Panc1 (cell line): ENCODE measurements around the gene CLCN2. TPM values are rescaled to one million over a fixed set of nuclear protein-coding genes. Genes with fewer than 3 reads are reported as not detected.

Source experiments
- ATAC-seq: fragments of 200-7000 bp; cut with Tn5 transposase; 2 replicates; pipeline ENCODE4 v1.9.1; 2020; ENCODE audit warnings: mild to moderate bottlenecking, moderate library complexity
- BruUV-seq: library from RNA; stranded (reverse); fragments of 400-500 nt; replicated peaks from 2 replicates; lab custom pipeline; 2021; lab: Mats Ljungman, UMichigan
- CTCF ChIA-PET: fragments of 300-600 bp; sonication (Branson Sonifier 250); formaldehyde crosslinking; loops from one replicate; lab custom pipeline; 2022; ENCODE audit warnings: antibody characterized with exemption; lab: Charles Lee
- POLR2A ChIA-PET: fragments of 300-600 bp; sonication (Branson Sonifier 250); formaldehyde crosslinking; loops from one replicate; lab custom pipeline; 2022; ENCODE audit warnings: antibody characterized with exemption; lab: Charles Lee
- DNase-seq: peaks from one replicate; pipeline ENCODE4 v3.0.0-alpha.2; 2010; ENCODE audit warnings: low read depth, low spot score
- H3K27ac ChIP-seq: 2 replicates; pipeline ENCODE4 v1.5.1; 2011; ENCODE audit warnings: mild to moderate bottlenecking, low read length, inconsistent platforms
- H3K27me3 ChIP-seq: fragments of 200-500 bp; sonication (Bioruptor generic); 2 replicates; pipeline ENCODE4 v1.6.0; 2014; ENCODE audit warnings: low read length, inconsistent platforms; ENCODE audit not compliant: control insufficient read depth, insufficient read depth
- H3K36me3 ChIP-seq: fragments of 200-500 bp; sonication (Bioruptor generic); 2 replicates; pipeline ENCODE4 v1.5.1; 2014; ENCODE audit warnings: inconsistent platforms, mild to moderate bottlenecking, low read length, moderate library complexity; ENCODE audit not compliant: control insufficient read depth, insufficient read depth
- H3K4me1 ChIP-seq: 2 replicates; pipeline ENCODE4 v1.5.1; 2011; ENCODE audit warnings: inconsistent platforms, mild to moderate bottlenecking, low read length, moderate library complexity; ENCODE audit not compliant: control insufficient read depth, insufficient read depth
- H3K4me3 ChIP-seq, 2 experiments: 2 replicates each; pipeline ENCODE4 v1.5.1; 2011 to 2012; ENCODE audit warnings: low read depth in 2 of 2, low read length in 2 of 2, mild to moderate bottlenecking in 2 of 2, inconsistent platforms in 1 of 2, moderate library complexity in 1 of 2
- H3K9me3 ChIP-seq: fragments of 200-500 bp; sonication (Bioruptor generic); 2 replicates; pipeline ENCODE4 v1.5.1; 2014; ENCODE audit warnings: low read depth, mild to moderate bottlenecking, inconsistent platforms, low read length, moderate library complexity; ENCODE audit not compliant: control insufficient read depth, insufficient read depth
- CTCF ChIP-seq: fragments of 450-650 bp; IDR thresholded peaks from 2 replicates; pipeline ENCODE4 v1.5.1; 2017; ENCODE audit warnings: mild to moderate bottlenecking
- POLR2AphosphoS5 ChIP-seq: IDR thresholded peaks from 2 replicates; pipeline ENCODE4 v1.6.1; 2012; ENCODE audit warnings: mild to moderate bottlenecking, low read depth, low read length, moderate library complexity
- REST ChIP-seq, 2 experiments: IDR thresholded peaks; 2 replicates each; pipeline ENCODE4 v1.6.1; 2011 to 2012; ENCODE audit warnings: low read depth in 2 of 2, control low read depth in 1 of 2, low read length in 1 of 2, mild to moderate bottlenecking in 1 of 2, moderate library complexity in 1 of 2; ENCODE audit not compliant: insufficient read depth in 1 of 2
- SIN3A ChIP-seq: IDR thresholded peaks from 2 replicates; pipeline ENCODE4 v1.6.1; 2012; ENCODE audit warnings: low read depth, mild to moderate bottlenecking, low read length, moderate library complexity, borderline replicate concordance; ENCODE audit not compliant: insufficient read depth
- TCF7L2 ChIP-seq: IDR thresholded peaks from 2 replicates; pipeline ENCODE4 v1.6.1; 2011; ENCODE audit warnings: mild to moderate bottlenecking, low read depth, low read length, inconsistent platforms
- in situ Hi-C: cut with HindIII; loops from 2 replicates; pipeline ENCODE4 v1.10.0; 2016; ENCODE audit warnings: low sequenced_read_pairs, low pct_unique_long_range_greater_than_20kb
- intact Hi-C: fragments of 100-400 bp; cut with micrococcal nuclease; formaldehyde crosslinking; loops from one replicate; pipeline ENCODE4 v1.10.0; 2022; ENCODE audit not compliant: unreplicated experiment
- total RNA-seq: library from RNA; stranded (reverse); gene quantifications from one replicate; pipeline ENCODE4 v1.2.1, GENCODE V29; 2021; ENCODE audit not compliant: unreplicated experiment

Gene CLCN2
- total RNA-seq, 1 experiment from 2014 or later: 22.5 TPM

DNA sequence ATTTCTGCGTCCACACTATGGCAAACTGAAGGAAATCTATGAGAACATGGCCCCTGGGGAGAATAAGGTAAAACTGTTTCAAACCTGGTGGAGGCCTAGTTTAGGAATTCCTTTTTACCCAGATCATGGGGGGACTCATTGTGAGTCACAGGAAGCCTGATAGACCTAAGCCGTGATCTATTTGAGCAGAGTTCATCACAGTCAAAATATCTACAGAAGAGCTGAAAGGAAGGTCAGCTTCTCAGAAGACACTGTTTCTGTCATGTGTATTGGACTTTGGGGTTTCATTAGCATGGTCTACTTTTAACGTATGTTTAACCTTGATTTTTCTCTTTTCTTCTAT lies 61.1 kb downstream of the CLCN2 start:
- in situ Hi-C loops: no loop called here
- ChIA-PET POLR2A (no interaction called here), CTCF (no interaction called here)
- DNase-seq: no peak
- H3K4me3 ChIP-seq: peak overlapping the region; percentile 83 to 97
- H3K9me3 ChIP-seq: no peaks in the 10 kb centered on the region
- TSS peak; percentile 66 for BruUV-seq
- ATAC-seq: no peak
- intact Hi-C loops: no loop called here
- H3K36me3 ChIP-seq: peaks cover 49% of the 10 kb centered on the region
- peaks cover 8% of the 10 kb centered on the region; the same call in 1 of the 2 replicates for H3K4me1 ChIP-seq
- no peaks in the 10 kb centered on the region for H3K27me3 ChIP-seq
- no peak for TF ChIP-seq TCF7L2
- no peak for TF ChIP-seq SIN3A
- TF ChIP-seq POLR2AphosphoS5: no peak
- TF ChIP-seq CTCF: no peak
- H3K27ac ChIP-seq: peak overlapping the region; percentile 93

DNA sequence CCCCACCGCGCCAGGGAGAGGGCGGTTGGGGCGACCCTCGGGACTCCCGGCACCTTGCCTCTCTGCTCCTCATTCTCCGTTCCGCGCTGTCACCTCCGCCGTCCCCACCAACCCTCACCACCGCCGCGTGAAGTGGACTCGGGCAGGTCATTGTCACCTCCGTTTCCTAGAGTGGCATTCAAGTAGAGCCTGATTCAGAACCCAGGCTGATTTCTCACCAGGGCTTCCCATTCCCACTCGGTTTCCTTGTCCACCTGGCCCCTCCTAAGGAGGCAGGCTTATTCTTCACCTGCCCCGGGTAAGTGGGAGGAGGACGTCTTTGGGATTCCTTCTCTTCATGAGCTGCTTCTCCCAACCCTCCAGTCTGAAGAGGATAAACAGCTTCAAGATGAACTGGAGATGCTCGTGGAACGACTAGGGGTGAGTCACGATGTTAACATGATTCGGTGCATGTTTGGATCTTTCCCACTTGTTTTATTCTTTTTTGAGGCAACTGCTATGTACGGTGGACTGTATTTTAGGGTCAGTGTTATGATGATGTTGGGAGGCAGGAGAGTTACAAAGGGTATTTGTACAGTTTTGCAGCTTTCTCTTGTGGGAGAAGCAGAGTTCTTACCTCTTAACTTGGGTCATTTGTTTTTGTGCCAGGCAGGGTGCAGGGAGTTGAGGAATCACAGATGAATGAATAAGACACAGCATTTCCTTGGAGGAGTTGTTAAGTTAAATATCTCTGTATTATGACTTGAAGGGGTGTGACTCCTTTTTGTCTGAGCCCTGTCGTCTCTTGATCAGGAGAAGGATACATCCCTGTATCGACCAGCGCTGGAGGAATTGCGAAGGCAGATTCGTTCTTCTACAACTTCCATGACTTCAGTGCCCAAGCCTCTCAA lies 61.7 kb downstream of the CLCN2 start:
- in situ Hi-C loops: no loop called here
- intact Hi-C loops: no loop called here
- Histone ChIP-seq H3K27me3 (no peaks in the 10 kb centered on the region), H3K36me3 (peaks cover 47% of the 10 kb centered on the region), H3K27ac (peak overlapping the region; percentile 93), H3K9me3 (no peaks in the 10 kb centered on the region), H3K4me1 (peaks cover 8% of the 10 kb centered on the region; the same call in 1 of the 2 replicates), H3K4me3 (peak overlapping the region; percentile 83 to 97)
- ATAC-seq: peak; percentile 15
- ChIA-PET POLR2A (interaction anchor here (0.5 kb wide), 1 partner anchor 33 kb away, joined by 3 read pairs; no protein-coding TSS in a partner anchor), CTCF (no interaction called here)
- BruUV-seq: no TSS peak
- DNase-seq: no peak
- TF ChIP-seq SIN3A (0 out of 2 replicates have a peak, but pooled peaks have one; percentile 76), TCF7L2 (no peak)

- Histone ChIP-seq H3K4me1 (peaks cover 8% of the 10 kb centered on the region; the same call in 1 of the 2 replicates), H3K4me3 (peak within 1 kb of the TSS; percentile 83 to 97), H3K9me3 (no peaks in the 10 kb centered on the region), H3K27me3 (no peaks in the 10 kb centered on the region), H3K27ac (peak within 1 kb of the TSS; percentile 93), H3K36me3 (peaks cover 40% of the 10 kb centered on the region)
- ChIA-PET CTCF (no interaction called here), POLR2A (no interaction called here)
- no TSS peak for BruUV-seq
- TF ChIP-seq REST (IDR thresholded peaks at IDR 0.05; ENCODE audit: insufficient read depth in 1 of 2, low read depth in 2 of 2, low read length in 1 of 2) (no peak), POLR2AphosphoS5 (peak; percentile 98), CTCF (no peak), TCF7L2 (no peak), SIN3A (peak; percentile 61)
- ATAC-seq: peak; percentile 98
- intact Hi-C loops: no loop called here
- in situ Hi-C loops: no loop called here
- DNase-seq: peak; percentile 72
Observed at GRCh38 chr3:184298759-184299487, 62.5 kb downstream of the CLCN2 start, which contains the start of gene PSMD2. PSMD2 (plus strand) TSS chr3:184299241; CDS start chr3:184299267, 26 bp downstream.
